GM18951 (cell line): ENCODE results near the gene UNC5A.

ENCODE experiments used
- POLR2A ChIP-seq: IDR thresholded peaks from 4 replicates; pipeline ENCODE4 v1.6.1; 2011; ENCODE audit warnings: mild to moderate bottlenecking; ENCODE audit not compliant: insufficient read length, insufficient read depth; ENCODE audit errors: extremely low read depth
- in situ Hi-C: fragments of 300-500 bp; cut with MboI; formaldehyde crosslinking; loops from one replicate; pipeline ENCODE4 v1.12.0; 2022; ENCODE audit warnings: low sequenced_read_pairs, mixed read lengths, inconsistent platforms; ENCODE audit not compliant: unreplicated experiment

Gene UNC5A

DNA sequence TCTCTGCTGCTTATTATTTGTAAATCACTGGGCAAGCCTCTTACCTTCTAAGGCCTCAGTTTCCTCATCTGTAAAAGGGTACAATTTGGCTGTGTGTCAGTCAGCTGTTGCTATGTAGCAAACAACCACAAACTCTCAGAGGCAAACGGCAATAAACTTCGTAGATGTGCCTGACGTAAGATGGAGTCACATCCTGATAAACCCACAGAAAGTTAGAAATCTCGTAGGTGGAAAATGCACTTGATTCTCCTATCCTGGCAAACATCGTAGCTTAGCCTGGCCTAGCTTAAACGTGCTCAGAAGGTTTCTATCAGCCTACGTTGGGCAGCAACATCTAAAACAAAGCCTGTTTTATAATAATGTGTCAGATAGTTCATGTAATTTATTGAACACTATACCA is 35.0 kb upstream of the UNC5A start:
- no peak for TF ChIP-seq POLR2A
- in situ Hi-C loops, result no loop called here

DNA sequence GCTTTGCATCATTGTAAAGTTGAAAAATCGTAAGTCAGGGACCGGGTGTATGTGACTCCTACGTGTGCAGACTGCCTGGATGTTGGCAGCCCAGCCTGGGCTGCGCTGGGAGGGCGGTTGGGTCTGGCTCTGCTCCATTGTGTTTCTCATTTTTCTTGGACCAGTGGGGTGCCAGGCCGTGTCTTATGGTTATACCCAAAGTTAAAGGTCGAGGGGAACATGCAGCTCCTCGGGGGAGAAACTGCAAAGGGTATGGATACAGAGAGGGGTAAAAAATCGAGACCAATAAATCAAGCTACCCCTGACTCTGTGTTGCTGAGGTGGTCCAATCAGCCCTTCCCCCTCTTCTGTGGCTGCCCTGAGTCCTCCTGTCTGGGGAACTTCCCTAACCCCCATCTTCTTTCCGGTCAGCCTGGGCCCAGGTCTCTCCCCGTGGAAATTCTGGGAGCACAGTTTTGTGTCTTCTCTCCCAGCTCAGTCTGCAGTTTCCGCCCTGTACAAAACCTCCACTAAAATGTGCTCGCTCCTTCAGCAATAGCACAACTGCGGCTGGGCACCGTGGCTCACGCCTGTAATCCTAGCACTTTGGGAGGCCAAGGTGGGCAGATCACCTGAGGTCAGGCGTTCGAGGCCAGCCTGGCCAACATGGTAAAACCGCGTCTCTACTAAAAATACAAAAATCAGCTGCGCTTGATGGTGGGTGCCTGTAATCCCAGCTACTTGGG is 34.1 kb upstream of the UNC5A start:
- in situ Hi-C loops, result no loop called here
- TF ChIP-seq POLR2A, result no peak

DNA sequence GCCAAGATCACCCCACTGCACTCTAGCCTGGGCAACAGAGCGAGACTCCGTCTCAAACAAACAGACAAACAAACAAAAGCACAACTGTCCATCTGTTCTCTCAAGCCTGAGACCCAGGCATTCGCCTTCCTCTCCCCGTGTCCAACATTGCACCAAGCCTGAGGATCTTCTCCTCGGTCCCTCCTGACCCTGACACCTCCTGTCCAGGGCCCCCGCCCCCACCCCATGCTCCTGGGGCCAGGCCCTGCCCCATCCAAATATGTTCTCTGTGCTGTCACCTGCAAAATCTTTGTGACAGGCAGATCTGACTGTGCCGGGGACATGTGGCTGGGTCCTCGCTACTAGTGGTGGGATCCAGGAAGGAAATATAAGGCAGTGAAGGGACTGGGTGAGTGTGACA is 33.4 kb upstream of the UNC5A start:
- in situ Hi-C loops, result no loop called here
- no peak for TF ChIP-seq POLR2A

DNA sequence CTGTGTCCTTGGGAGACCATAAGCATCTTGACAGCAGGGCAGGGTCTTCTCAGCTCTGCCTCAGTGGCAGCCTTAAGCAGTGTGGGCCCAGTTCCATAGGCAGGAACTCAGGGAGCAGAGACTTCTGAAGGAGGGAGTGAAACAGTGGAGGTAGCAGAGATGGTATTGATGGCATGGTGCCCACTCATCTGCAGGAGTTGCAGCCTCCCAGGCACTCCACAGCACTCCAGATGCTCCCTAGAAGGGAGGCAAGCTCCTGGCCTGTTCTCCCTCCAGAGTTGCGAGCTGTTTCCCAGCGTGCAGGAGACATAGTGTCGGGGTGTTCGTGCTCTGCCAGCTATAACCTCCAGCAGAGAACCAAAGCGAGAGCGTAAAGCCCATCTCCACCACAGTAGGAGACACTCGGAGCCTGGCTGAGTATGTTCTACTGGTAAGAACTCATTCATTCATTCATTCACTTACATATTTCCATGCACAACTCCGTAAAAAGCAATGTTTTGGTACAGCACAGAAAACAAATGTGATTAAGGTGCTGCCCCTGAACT is 31.4 kb upstream of the UNC5A start:
- in situ Hi-C loops, result no loop called here

DNA sequence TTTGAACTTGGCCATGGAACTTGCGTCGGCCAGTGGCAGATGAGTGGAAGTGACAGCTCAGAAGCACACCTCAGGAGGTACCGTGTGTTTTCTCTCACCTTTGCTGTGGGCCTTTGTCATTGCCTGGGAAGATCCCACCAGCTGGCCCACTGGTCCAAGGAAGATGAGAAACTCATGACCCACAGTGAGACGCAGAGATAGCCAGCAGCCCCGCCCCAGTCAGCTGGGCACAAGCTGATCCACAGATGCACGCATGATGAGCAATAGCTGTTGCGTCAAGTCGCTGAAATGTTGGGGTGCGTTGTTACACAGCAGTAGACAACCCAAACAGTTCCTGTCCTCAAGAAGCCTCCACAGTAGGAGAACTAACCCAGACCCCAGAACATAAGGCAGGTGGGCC is 30.8 kb upstream of the UNC5A start:
- in situ Hi-C loops, result no loop called here
- no peak for TF ChIP-seq POLR2A

More for the DNA sequence above, 31.4 kb upstream of the UNC5A start:
- no peak for TF ChIP-seq POLR2A

DNA sequence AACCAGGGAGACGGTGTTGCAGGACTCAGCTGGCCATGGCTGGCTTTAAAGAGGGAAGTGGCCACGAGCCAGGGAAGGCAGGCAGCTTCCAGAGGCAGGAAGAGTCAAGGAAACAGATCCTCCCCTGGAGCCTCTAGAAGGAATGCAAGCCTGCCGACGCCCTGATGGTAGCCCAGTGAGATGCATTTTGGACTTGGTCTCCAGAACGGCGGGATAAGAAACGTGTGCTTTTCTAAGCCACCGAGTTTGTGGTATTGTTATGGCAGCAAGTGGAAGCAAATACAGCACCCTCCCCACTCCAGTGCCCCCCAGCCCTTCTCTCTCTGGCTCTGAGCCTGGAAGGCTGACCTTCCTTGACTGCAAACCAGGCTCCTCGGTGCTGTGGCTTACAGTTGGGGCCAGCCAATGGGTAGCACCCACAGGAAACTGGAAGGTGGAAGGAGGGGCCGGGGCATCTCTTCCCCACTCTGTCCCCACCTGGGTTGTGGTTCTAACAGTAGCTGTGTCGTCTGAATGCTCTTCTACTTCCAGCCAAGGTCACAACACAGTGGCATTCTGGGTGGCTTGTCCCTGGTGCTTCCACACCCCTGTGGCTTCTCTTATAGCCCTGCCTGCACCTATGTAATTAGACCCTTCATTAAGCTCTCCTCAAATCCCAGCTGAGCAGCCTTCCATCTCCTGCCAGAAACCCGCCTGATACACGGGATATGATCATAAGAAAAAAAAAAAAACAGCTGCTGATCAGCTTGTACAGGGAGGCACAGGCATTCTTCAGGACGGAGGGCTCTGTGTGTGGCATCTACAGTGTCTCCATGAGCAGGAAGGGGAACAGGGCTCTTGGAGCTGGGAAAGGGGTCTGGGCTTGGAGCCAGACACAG is 29.9 kb upstream of the UNC5A start:
- in situ Hi-C loops, result no loop called here
- no peak for TF ChIP-seq POLR2A

DNA sequence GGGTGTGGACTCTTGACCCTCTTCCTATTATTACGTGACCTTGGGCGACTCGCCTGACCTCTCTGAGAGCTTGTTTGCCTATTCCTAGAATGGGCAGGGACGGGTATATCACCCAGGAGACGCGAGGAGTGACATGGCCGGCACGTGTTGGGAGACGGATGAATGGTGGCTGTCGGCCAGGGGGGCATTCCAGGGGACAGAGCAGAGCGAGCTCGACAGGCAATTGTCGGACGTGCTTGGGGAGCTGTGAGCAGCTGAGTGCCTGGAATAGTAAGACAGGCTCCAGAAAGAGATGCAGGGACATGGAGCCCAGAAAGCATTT is 29.3 kb upstream of the UNC5A start:
- no peak for TF ChIP-seq POLR2A
- in situ Hi-C loops, result no loop called here

DNA sequence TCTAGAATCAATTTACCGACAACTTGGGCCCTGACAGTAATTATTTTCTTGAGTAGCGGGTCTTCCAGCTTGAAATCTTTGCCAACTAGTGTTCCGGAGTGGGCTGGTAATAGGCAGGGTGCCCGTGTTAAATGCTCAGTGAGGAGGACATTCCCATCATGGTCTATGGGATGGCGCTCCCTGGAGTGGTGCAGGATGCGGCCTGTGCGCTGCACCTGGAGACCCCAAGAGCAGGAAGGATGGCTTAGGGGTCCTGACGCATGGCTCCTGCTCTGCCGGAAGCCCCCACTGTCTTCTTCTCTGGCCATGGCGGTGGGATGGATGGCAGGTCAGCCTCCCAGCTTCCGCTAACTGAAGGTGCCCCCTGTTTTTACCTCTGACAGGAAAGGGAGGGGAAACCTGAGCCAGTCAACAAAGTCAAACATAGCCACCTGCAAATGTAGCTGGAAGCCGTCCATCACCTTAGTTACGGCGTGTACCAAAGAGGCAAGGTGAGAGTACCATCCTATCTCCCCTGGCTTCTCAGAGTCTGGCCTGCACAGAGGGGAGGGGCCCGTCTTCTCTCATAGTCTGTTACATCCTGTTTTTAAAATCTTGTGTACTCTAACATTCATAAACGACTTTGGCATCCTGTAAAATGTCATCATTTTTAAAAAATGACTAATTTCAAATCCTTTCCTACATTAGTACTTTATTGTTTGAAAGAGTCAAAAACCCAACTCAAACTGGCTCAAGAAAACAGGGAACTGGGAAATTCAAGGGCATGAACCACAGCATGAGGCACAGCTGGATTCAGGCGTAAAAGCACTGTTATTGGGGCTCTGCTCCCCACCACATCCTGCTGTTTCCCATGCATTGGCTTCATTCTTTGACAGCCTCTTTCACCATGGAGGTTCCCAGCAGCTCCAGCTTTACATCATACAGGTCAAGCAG is 28.5 kb upstream of the UNC5A start:
- in situ Hi-C loops, result no loop called here

DNA sequence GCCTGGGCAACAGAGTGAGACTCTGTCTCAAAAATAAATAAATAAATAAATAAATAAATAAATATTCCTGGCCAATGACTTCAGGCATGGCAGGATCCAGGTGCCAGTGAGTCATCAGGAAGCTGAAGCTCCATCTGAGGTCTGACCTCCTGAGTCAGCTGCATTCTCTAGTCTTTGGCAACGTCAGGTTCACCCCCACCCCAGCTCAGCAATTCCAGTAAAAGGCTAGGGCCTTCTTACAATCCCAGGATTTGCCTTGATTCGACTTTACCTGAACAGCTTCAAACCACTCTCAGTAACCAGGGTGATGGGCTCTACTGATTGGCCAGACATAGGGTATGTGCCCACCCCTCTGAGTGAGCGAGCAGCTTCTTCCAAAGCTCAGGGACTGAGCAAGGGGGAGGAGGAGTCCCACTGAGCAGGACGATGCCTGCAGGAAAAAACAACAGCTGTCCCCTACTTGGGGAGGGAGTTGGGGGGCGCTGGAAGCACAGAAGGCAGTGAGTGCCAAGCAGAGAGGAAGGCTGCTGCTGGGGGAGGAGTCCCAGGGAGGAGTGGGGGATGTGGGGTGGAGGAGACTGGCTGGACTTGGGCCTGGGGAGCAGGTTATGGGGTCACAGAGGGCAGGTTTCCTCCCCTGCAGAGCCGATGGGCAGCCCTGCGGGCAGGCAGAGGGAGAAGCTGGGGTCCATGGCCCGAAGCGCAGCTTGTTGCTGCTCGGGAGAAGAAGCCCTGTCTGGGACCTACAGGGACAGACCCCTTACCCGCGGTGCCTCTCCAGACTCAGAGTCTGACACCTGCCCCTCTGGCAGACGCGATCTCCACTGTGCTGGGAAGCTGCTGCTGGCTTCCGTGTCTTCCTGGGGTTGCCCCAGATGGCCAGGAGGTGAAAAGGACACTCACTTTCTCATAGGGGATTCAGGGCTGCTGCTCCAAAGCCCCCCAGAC is 25.9 kb upstream of the UNC5A start:
- TF ChIP-seq POLR2A, result no peak
- in situ Hi-C loops, result no loop called here

More for the DNA sequence above, 28.5 kb upstream of the UNC5A start:
- TF ChIP-seq POLR2A, result no peak

DNA sequence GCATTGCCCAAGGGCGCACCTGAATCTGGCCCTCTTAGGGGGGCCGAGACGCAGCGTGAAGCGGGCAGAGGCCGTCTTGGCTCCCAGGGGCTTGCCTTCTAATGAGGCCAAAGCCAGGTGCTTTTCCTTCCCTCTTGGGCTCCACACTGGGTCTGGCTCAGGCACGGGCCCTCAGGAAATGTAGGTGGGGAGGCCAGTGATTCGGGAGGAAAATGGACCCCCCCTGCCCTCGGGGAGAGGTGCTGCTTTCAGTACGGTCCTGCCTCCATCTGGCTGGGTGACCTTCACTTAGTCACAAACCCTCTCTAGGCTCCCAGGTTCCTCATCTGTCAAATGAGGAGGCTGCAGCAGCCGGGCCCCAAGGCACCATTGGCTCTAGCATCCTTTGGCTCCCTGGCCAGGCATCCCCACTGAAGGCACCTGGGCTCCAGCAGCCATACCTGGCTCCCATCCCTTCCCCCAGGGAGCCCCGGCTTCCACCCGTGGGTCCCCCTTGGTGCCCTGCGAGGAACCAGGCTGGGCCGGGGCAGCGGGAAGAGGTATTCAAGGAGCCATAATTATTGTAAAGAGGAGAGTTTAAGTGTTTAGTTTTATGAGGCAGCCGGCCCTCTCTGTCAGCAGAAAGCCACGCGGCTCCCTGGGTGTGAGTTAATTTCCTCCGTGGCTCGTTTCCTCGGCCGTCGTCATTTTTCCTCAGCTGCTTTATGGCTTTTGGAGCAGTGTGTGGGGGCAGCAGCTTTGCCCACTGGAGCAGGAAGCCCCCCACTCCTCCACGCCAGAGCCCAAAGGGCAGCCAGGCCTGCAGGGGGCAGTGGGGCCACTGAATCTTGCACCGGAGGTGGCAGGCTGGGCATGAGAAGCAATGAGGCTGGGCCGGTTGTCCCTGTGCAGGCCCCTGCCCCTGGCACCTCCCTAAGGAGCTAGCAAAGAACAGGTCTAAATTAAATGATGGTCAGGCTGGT is 24.9 kb upstream of the UNC5A start:
- no peak for TF ChIP-seq POLR2A
- in situ Hi-C loops, result no loop called here

DNA sequence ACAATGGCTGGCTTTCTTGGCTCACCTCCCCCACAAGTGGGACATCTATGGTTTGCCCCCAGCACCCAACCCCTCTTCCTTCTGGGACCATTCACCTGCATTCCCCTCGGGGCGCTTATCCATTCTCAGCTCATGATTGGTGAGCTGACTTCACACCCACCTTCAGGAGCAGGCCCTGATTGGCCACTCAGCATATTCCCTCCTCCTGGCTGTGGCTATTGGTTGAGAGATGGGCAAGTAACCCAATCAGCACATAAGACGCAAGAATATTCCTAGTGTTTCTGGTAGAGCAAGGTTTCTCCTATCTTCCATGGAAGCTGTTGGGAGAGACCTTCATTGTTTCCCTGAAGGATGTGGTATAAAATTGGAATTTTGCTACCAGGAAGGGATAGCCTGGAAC is 22.7 kb upstream of the UNC5A start:
- no peak for TF ChIP-seq POLR2A
- in situ Hi-C loops, result no loop called here
